ENCODE results near the gene LTO1. TPM values are rescaled to one million over a fixed set of nuclear protein-coding genes. Genes with fewer than 3 reads are reported as not detected.

Gene LTO1
- total RNA-seq, 1 experiment from 2014 or later: 25.3 TPM

DNA sequence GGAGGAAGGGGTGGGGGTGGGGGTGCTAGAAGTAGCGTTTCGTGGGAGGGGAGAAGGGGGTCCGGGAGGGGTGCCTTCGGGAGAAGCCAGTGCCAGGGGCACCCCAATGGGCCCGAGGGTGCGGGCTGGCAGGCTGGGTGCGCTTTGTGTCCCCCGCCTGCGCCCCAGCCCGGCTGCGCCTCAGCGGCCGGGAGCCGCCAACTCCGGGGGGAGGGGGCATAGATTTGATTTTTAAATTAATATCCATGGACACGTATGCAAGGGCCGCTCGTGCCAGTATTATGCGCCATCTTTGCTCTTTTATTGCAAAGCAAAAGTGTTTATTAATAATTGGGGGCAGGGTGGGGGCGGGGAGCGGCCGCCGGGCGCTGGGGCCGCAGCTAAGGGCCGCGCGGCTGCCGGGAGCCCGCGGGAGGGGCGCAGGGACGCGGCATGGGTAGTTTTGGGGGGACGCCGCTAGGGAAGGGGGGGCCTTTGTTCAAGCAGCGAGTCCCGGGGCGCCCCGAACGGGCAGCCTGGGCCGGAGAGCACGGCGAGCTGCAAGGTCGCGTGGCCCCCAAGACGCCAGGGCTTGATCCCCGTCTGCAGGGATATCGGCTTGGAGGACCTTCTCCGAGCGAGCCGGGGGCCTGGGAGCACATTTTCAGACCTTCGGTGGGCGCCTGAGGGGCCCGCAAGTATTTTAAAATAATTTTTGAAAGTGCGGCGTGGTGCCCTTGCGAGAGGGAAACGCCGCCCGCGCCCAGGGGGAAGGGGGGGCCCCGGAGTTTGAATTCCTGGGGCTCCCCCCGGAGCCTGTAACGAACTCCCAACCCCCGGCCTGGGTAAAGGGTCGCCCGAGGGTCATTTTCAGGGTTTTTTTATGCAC lies 33.2 kb downstream of the LTO1 start:
- Histone ChIP-seq H3K23me2 (ENCODE audit: insufficient read length, low read depth, low read length, poor library complexity, severe bottlenecking) (peaks cover 21% of the 10 kb centered on the region), H2AK5ac (ENCODE audit: insufficient read length, low read length) (no peak overlapping the region), H2BK5ac (ENCODE audit: insufficient read length, low read length) (no peak overlapping the region), H3K79me2 (ENCODE audit: insufficient read depth, low read length) (no peaks in the 10 kb centered on the region), H3T11ph (ENCODE audit: low read length) (no peak overlapping the region), H3K79me1 (ENCODE audit: insufficient read depth, low read depth, low read length, poor library complexity, severe bottlenecking) (peaks cover 3% of the 10 kb centered on the region), H3K4me2 (ENCODE audit: insufficient read depth, insufficient read length, low read length) (peak overlapping the region; percentile 53), H3K4me1 (ENCODE audit: insufficient read depth, low read length) (no peaks in the 10 kb centered on the region), H3K27ac (ENCODE audit: insufficient read length, low read depth, low read length) (no peak overlapping the region), H2AFZ (ENCODE audit: low read length) (no peak overlapping the region), H3K18ac (ENCODE audit: insufficient read length, low read depth, low read length) (peak overlapping the region; percentile 87), H3K4ac (ENCODE audit: low read depth, low read length) (no peak overlapping the region; the same call in 1 of the 2 replicates), H4K20me1 (ENCODE audit: control insufficient read depth, insufficient read depth, insufficient read length) (no peaks in the 10 kb centered on the region), H3K9me3 (ENCODE audit: control insufficient read depth, low read depth, low read length) (no peaks in the 10 kb centered on the region), H3K23ac (ENCODE audit: insufficient read length, low read depth, low read length) (no peak overlapping the region), H2BK120ac (ENCODE audit: low read depth, low read length, poor library complexity, severe bottlenecking) (no peak overlapping the region), H4K5ac (ENCODE audit: insufficient read length, low read depth, low read length) (no peak overlapping the region), H2BK20ac (ENCODE audit: low read depth, low read length, poor library complexity, severe bottlenecking) (no peak overlapping the region), H3K9ac (ENCODE audit: extremely low read depth, insufficient read length, low read length) (peak overlapping the region; percentile 77), H3K56ac (ENCODE audit: insufficient read length, low read depth, low read length) (no peak overlapping the region), H3K27me3 (ENCODE audit: insufficient read depth, low read length) (peaks cover 3% of the 10 kb centered on the region; the same call in 1 of the 2 replicates), H4K8ac (replicated peaks; ENCODE audit: insufficient read length, low read depth, low read length) (no peak overlapping the region), H2BK12ac (ENCODE audit: insufficient read length, low read depth, low read length) (no peak overlapping the region), H3K14ac (ENCODE audit: insufficient read depth, low read length) (peak overlapping the region; percentile 89), H4K91ac (ENCODE audit: insufficient read length, low read depth, low read length) (no peak overlapping the region), H2BK15ac (ENCODE audit: low read depth, low read length) (no peak overlapping the region)
- Mint-ChIP-seq H3K27me3 (ENCODE audit: low read depth) (peaks cover 5% of the 10 kb centered on the region), H3K27ac (no peak overlapping the region), H3K4me3 (peak overlapping the region; percentile 89 to 94), H3K36me3 (ENCODE audit: insufficient read depth in 1 of 3, low read depth in 3 of 3) (peaks cover 6 to 36% (median 21%) of the 10 kb centered on the region in 3 experiments; a peak in 6 of 7 replicates), H3K9me3 (no peaks in the 10 kb centered on the region), H3K4me1 (peaks cover 16 to 23% of the 10 kb centered on the region in 2 experiments)
- DNase-seq: peak; percentile 30
- TF ChIP-seq, protein P1, sequence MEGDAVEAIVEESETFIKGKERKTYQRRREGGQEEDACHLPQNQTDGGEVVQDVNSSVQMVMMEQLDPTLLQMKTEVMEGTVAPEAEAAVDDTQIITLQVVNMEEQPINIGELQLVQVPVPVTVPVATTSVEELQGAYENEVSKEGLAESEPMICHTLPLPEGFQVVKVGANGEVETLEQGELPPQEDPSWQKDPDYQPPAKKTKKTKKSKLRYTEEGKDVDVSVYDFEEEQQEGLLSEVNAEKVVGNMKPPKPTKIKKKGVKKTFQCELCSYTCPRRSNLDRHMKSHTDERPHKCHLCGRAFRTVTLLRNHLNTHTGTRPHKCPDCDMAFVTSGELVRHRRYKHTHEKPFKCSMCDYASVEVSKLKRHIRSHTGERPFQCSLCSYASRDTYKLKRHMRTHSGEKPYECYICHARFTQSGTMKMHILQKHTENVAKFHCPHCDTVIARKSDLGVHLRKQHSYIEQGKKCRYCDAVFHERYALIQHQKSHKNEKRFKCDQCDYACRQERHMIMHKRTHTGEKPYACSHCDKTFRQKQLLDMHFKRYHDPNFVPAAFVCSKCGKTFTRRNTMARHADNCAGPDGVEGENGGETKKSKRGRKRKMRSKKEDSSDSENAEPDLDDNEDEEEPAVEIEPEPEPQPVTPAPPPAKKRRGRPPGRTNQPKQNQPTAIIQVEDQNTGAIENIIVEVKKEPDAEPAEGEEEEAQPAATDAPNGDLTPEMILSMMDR (conservative IDR thresholded peaks at IDR 0.05): no peak
- no CpG with 5 or more reads among the region's 68 CpGs for WGBS (ENCODE audit: extremely low coverage, insufficient read length, low lambda C conversion rate)
